Sigmoid colon (tissue), 7 donors: ENCODE data around the gene FAM162A. TPM values are rescaled to one million over a fixed set of nuclear protein-coding genes. Genes with fewer than 3 reads are reported as not detected.

Experiments used
- DNase-seq: peaks from one replicate; pipeline ENCODE4 v3.0.0-alpha.2; 2019
- H3K27ac ChIP-seq, 4 donors: fragments of 200-600 bp; sonication (generic); one replicate each; pipeline ENCODE4 v1.5.1; 2016 to 2019; ENCODE audit warnings: mild to moderate bottlenecking in 1 of 4
- H3K27me3 ChIP-seq, 3 donors: fragments of 200-600 bp; sonication (generic); one replicate each; pipeline ENCODE4 v1.5.1; 2019; ENCODE audit warnings: mild to moderate bottlenecking in 1 of 3
- H3K36me3 ChIP-seq, 4 donors: fragments of 200-600 bp; sonication (generic); one replicate each; pipeline ENCODE4 v1.5.1; 2016 to 2019
- H3K4me1 ChIP-seq, 4 donors: fragments of 200-600 bp; sonication (generic); one replicate each; pipeline ENCODE4 v1.5.1; 2017 to 2019
- H3K4me3 ChIP-seq, 4 donors: fragments of 200-600 bp; sonication (generic); one replicate each; pipeline ENCODE4 v1.5.1; 2017 to 2019; ENCODE audit warnings: mild to moderate bottlenecking in 2 of 4, moderate library complexity in 1 of 4
- H3K9me3 ChIP-seq, 4 donors: fragments of 200-600 bp in 3 of 4; sonication (generic) in 3 of 4; one replicate each; pipeline versions ENCODE4 v1.5.1 to v1.6.1; 2013 to 2019
- CTCF ChIP-seq, 4 experiments: fragments of 450-650 bp in 3 of 4; fragments of 200-600 bp in 1 of 4; IDR thresholded peaks; one replicate each; pipeline ENCODE4 v1.5.1; 2016 to 2019; ENCODE audit warnings: antibody characterized with exemption in 4 of 4, mild to moderate bottlenecking in 3 of 4, moderate library complexity in 2 of 4
- EP300 ChIP-seq, 4 donors: sonication (generic); formaldehyde crosslinking; IDR thresholded peaks; one replicate each; pipeline ENCODE4 v1.6.1; 2017; ENCODE audit warnings: antibody characterized with exemption in 4 of 4
- POLR2A ChIP-seq, 2 donors: fragments of 450-650 bp; IDR thresholded peaks; one replicate each; pipeline ENCODE4 v1.6.1; 2016; ENCODE audit warnings: antibody characterized with exemption in 2 of 2, mild to moderate bottlenecking in 2 of 2, moderate library complexity in 2 of 2
- POLR2AphosphoS5 ChIP-seq, 4 donors: sonication (generic); formaldehyde crosslinking; IDR thresholded peaks; one replicate each; pipeline ENCODE4 v1.6.1; 2017; ENCODE audit warnings: antibody characterized with exemption in 4 of 4
- WGBS, 2 donors: extraction: QIAGEN DNeasy Blood & Tissue Kit; methylation state at CpG; one replicate each; pipeline ENCODE4 v1.1.7; 2013; 5-methylcytosine and 5-hydroxymethylcytosine counted together
- intact Hi-C: fragments of 100-400 bp; cut with DNase I; formaldehyde crosslinking; loops from one replicate; pipeline ENCODE4 v1.15.1; 2023
- polyA plus RNA-seq, 3 donors: library from polyadenylated mRNA; stranded (reverse); fragments of 200-250 nt; gene quantifications; one replicate each; pipeline ENCODE4 v1.2.3, GENCODE V29; 2013
- total RNA-seq, 4 donors: library from RNA; depleted of rRNA; stranded (reverse); fragments of >200 nt; gene quantifications; one replicate each; pipeline ENCODE4 v1.1.0, GENCODE V29; 2016
- donor health status: healthy with polysubstance abuse.
- donor health status: Bipolar disorder and iron deficiency.
- donor health status: healthy.

Gene FAM162A
- total and polyA plus RNA-seq, 7 donors, result 37.1 to 298 (median 56.6) TPM

- 46 to 60% methylated on average over 14 of the region's 14 CpGs for WGBS, 2 donors
- peaks cover 0 to 31% (median 27%) of the 10 kb centered on the region in 4 donors for H3K4me1 ChIP-seq
- peak overlapping the region; percentile 54 to 89 (median 76) for H3K4me3 ChIP-seq
- intact Hi-C loops, result loop anchor here (1.0 to 10.0 kb wide), 4 partner anchors 33 to 145 kb away; partner anchors contain the start of genes DTX3L, FAM162A, KPNA1 and PARP9
- no peak for TF ChIP-seq EP300 (IDR thresholded peaks at IDR 0.05)
- no peak for TF ChIP-seq CTCF (IDR thresholded peaks at IDR 0.05)
- no peak for TF ChIP-seq POLR2A (IDR thresholded peaks at IDR 0.05)
- TF ChIP-seq POLR2AphosphoS5 (IDR thresholded peaks at IDR 0.05), result no peak
- no peaks in the 10 kb centered on the region for H3K9me3 ChIP-seq
- no peaks in the 10 kb centered on the region for H3K27me3 ChIP-seq
- peaks cover 0 to 20% (median 0%) of the 10 kb centered on the region in 4 donors for H3K36me3 ChIP-seq
- H3K27ac ChIP-seq, result peak overlapping the region; percentile 84 to 90 (median 88)
- DNase-seq, result no peak
These were observed 33.0 kb downstream of the FAM162A start for GRCh38 chr3:122416966-122417365.

GRCh38 chr3:122421101-122421500 lies 37.1 kb downstream of the FAM162A start:
- Histone ChIP-seq H3K27me3 (no peaks in the 10 kb centered on the region), H3K9me3 (no peaks in the 10 kb centered on the region), H3K4me1 (peaks cover 0 to 13% (median 11%) of the 10 kb centered on the region in 4 donors), H3K4me3 (no peak overlapping the region), H3K27ac (no peak overlapping the region), H3K36me3 (peaks cover 0 to 37% (median 6%) of the 10 kb centered on the region in 4 donors)
- 92 to 97% methylated on average over 4 of the region's 4 CpGs for WGBS, 2 donors
- intact Hi-C loops, result no loop called here
- no peak for DNase-seq
- TF ChIP-seq POLR2AphosphoS5 (IDR thresholded peaks at IDR 0.05) (no peak), CTCF (IDR thresholded peaks at IDR 0.05) (no peak), POLR2A (IDR thresholded peaks at IDR 0.05) (no peak), EP300 (IDR thresholded peaks at IDR 0.05) (no peak)

GRCh38 chr3:122421836-122422235 lies 37.9 kb downstream of the FAM162A start:
- Histone ChIP-seq H3K27ac (no peak overlapping the region), H3K36me3 (peaks cover 0 to 44% (median 13%) of the 10 kb centered on the region in 4 donors), H3K9me3 (no peaks in the 10 kb centered on the region)

GRCh38 chr3:122427857-122428471 lies 44.0 kb downstream of the FAM162A start:
- Histone ChIP-seq H3K4me1 (no peaks in the 10 kb centered on the region), H3K36me3 (peaks cover 0 to 65% (median 24%) of the 10 kb centered on the region in 4 donors), H3K27me3 (no peaks in the 10 kb centered on the region), H3K4me3 (no peak overlapping the region), H3K27ac (no peak overlapping the region), H3K9me3 (no peaks in the 10 kb centered on the region)
- DNase-seq, result no peak
- intact Hi-C loops, result no loop called here
- 79 to 85% methylated on average over 2 of the region's 2 CpGs for WGBS, 2 donors
- no peak for TF ChIP-seq POLR2AphosphoS5 (IDR thresholded peaks at IDR 0.05)
- TF ChIP-seq POLR2A (IDR thresholded peaks at IDR 0.05), result no peak
- no peak for TF ChIP-seq EP300 (IDR thresholded peaks at IDR 0.05)

More at GRCh38 chr3:122421836-122422235, 37.9 kb downstream of the FAM162A start:
- DNase-seq, result no peak
- TF ChIP-seq EP300 (IDR thresholded peaks at IDR 0.05) (no peak), CTCF (IDR thresholded peaks at IDR 0.05) (no peak), POLR2AphosphoS5 (IDR thresholded peaks at IDR 0.05) (no peak)
- Histone ChIP-seq H3K27me3 (no peaks in the 10 kb centered on the region), H3K4me3 (no peak overlapping the region), H3K4me1 (peaks cover 0 to 11% (median 9%) of the 10 kb centered on the region in 4 donors)
- intact Hi-C loops, result no loop called here
- 93 to 96% methylated on average over 2 of the region's 2 CpGs for WGBS, 2 donors

- intact Hi-C loops, result no loop called here
- H3K36me3 ChIP-seq, result peaks cover 0 to 70% (median 28%) of the 10 kb centered on the region in 4 donors
- H3K27ac ChIP-seq, result no peak overlapping the region
- 93 to 96% methylated on average over 2 of the region's 2 CpGs for WGBS, 2 donors
- no peaks in the 10 kb centered on the region for H3K27me3 ChIP-seq
- no peaks in the 10 kb centered on the region for H3K4me1 ChIP-seq
- H3K9me3 ChIP-seq, result no peaks in the 10 kb centered on the region
- no peak overlapping the region for H3K4me3 ChIP-seq
- TF ChIP-seq POLR2AphosphoS5 (IDR thresholded peaks at IDR 0.05) (no peak), POLR2A (IDR thresholded peaks at IDR 0.05) (no peak), CTCF (IDR thresholded peaks at IDR 0.05) (no peak), EP300 (IDR thresholded peaks at IDR 0.05) (no peak)
- no peak for DNase-seq
These were observed 46.4 kb downstream of the FAM162A start for GRCh38 chr3:122430371-122430770.
